HG03159 (cell line): Measurements from ENCODE around the gene STAB1.

ENCODE experiments used
- ATAC-seq: cut with Tn5 transposase; IDR thresholded peaks from one replicate; pipeline ENCODE4 v1.9.1; 2021; ENCODE audit warnings: mild to moderate bottlenecking, moderate library complexity; ENCODE audit not compliant: unreplicated experiment

STAB1 gene

DNA sequence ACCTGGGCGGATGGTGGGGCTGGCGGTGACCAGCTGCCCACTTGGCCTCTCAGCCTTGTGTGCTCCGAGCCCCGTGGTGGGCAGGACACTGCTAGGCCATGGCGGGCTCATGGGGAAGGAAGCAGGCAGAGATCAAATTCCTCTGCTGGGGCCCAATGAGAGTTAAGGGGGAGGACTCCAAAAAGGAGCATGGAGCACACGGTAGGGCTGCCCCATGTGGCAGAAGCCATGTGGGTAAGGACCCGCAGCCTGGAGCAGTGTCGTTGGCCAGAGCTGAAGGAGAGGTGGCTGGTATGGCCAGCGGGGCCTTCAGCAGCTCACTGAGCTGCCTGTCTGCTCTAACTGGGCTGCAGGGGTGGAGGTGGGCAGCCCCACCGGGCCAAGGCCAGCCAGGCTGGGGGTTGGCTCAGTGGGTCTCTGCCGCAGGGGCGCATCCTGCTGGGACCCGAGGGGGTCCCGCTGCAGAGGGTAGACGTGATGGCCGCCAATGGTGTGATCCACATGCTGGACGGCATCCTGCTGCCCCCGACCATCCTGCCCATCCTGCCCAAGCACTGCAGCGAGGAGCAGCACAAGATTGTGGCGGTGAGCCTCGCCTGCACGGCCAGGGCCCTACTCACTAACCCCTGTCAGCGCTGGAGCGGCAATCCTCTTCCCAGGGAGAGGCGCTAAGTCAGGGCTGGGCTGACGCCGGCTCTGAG, 11.3 kb downstream of the STAB1 start:
- ATAC-seq: no peak

DNA sequence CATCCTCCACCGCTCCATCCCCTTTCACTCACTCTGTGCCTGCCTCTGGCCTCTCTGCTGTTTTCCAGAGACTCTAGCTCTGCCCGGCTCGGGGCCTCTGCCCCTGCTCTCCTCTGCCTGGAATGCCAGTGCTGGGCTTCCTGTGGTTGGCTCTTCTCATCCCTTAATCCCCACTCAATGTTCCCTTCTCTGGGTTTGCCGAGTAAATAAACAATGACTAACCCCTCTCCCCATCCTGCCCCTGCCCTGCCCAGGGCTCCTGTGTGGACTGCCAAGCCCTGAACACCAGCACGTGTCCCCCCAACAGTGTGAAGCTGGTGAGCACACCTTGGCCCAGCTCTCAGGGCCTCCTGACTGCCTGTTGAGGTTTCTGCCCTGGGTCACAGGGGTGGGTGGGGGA, 12.2 kb downstream of the STAB1 start:
- no peak for ATAC-seq

DNA sequence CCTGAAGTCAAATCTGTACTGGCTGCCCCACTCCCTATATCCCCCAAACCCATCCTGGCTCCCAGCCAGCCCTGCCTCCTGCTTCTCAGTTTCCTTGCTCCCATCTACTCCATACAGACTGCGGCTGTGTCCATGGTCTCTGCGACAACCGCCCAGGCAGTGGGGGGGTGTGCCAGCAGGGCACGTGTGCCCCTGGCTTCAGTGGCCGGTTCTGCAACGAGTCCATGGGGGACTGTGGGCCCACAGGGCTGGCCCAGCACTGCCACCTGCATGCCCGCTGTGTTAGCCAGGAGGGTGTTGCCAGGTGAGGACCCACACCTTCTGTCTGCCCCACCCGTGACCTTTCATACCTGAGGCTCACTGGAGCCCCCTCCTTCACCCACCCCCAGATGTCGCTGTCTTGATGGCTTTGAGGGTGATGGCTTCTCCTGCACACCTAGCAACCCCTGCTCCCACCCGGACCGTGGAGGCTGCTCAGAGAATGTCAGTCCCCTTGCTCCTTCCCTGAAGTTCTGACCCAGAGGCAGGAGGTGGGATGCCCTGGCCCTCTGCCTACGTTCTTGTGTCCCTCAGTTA, 14.7 kb downstream of the STAB1 start:
- ATAC-seq: no peak

DNA sequence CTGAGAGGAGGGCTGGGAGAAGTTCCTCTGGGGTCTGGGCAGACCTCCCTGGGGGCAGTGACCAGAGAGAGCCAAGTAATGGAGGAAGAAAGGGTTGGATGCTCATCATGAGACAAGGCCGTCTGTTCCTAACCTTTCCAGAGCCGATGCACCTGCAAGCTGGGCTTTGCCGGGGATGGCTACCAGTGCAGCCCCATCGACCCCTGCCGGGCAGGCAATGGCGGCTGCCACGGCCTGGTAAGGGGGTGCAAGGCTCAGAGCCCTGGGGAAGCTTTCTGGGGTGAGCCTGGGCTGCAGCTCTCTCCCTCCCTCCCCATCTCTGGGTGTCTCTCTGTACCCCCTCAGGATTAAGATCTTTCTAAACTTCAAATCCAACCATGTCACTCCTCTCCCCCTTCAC, 16.4 kb downstream of the STAB1 start:
- ATAC-seq: no peak

DNA sequence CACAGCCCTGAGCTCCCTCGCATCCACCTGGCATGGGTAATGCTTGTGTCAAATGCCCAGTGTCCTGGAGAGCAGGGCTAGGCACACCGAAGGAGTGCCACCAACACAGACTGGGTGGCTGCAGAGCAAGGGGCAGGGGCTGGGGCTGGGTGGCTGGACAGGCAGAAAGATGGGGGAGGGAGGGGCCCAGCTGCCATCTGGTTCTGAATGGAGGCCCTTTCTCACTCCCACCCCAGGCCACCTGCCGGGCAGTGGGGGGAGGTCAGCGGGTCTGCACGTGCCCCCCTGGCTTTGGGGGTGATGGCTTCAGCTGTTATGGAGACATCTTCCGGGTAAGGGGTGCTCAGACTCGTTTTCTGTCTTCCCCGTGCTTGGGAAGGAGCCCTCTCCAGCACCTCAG, 17.0 kb downstream of the STAB1 start:
- ATAC-seq: no peak

DNA sequence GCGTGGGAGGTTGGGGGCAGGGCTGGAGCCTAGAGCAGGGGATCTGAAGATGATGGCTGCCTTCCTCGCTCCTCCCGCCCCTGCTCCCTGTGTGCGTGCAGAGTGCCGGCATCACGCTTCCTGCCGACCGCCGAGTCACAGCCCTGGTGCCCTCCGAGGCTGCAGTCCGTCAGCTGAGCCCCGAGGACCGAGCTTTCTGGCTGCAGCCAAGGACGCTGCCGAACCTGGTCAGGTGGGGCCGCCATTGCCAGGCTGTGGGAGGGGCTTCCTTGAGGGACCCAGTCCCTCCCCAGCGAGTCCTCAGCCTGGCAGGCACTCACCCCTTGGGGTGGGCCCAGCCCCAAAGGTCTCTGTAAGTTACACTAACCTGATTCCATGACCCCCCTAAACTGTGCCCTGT, 17.6 kb downstream of the STAB1 start:
- ATAC-seq: no peak

DNA sequence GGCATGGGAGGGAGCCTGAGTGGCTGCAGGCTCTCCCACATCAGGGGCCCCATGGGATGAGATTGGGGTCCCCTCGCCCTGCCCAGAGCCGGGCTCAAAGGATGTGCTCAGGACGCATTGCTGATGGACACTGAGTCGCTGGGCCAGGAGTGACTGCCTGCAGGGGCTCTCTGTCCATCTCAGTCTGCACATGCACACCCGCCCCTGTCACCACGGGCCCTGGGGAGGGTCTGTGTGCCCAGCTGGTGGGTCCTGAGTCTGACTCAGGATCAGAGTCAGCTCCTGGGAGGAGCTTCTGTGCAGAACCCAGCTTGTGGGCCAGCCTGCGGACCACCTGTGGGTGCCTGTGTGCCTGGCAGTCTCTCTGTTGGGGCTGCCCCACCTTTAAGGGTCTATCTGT, 18.1 kb downstream of the STAB1 start:
- ATAC-seq: no peak

DNA sequence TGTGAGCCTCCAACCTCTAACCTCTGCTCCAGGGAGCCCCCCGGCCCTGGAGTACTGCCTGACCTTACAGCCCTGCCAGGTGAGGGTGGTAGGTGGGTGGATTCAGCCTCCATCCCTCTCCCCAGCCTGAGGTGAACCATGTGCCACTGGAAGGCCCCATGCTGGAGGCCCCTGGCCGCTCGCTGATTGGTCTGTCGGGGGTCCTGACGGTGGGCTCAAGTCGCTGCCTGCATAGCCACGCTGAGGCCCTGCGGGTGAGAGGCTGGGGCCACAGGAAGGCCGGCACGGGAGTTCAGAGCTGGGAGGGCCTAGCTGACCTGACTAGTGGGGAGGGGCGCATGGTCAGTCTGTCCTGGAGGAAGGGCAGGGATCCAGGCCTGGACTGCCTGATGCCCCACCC, 19.4 kb downstream of the STAB1 start:
- no peak for ATAC-seq

DNA sequence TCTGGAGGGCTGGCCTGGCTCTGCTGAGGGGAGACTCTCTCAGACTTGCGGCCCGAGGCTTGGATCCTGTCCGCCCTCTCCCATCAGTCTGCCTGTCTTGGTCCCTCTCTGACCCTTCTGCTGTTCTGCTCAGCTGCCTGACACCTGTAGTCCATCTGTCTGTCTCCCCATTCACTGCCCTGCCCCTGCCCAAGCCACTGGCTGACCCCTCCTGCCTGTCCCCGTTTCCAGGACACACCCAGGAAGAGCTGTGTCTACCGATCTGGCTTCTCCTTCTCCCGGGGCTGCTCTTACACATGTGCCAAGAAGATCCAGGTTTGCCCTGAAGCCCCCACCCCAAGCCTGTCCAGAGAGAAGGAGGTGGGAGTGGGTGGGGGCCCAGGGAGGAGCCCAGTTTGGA, 20.1 kb downstream of the STAB1 start:
- ATAC-seq: no peak

DNA sequence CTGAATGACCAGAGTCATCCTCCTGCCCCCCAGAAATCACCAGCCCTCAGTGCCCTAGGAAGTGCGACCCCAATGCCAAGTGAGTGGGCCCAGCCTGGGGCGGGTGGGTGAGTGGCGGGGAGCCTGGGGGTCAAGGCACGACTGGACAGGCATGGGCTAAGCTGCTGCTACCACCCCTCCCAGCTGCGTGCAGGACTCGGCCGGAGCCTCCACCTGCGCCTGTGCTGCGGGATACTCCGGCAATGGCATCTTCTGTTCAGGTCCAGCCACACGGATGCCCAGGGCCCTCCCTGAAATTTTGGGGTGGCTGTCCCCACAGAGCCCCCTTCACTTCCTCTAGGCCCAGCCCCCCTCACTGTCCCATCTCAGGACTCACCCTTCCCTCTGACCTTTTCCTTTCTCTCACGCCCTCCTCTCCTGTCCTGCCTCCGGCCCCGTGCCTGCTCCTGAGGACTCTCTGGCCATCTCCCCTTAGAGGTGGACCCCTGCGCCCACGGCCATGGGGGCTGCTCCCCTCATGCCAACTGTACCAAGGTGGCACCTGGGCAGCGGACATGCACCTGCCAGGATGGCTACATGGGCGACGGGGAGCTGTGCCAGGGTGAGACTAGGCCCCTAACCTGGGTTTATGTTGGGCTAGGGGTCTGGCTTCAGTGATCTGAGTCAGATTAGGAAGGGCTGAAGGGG, 21.5 kb downstream of the STAB1 start:
- ATAC-seq: no peak

DNA sequence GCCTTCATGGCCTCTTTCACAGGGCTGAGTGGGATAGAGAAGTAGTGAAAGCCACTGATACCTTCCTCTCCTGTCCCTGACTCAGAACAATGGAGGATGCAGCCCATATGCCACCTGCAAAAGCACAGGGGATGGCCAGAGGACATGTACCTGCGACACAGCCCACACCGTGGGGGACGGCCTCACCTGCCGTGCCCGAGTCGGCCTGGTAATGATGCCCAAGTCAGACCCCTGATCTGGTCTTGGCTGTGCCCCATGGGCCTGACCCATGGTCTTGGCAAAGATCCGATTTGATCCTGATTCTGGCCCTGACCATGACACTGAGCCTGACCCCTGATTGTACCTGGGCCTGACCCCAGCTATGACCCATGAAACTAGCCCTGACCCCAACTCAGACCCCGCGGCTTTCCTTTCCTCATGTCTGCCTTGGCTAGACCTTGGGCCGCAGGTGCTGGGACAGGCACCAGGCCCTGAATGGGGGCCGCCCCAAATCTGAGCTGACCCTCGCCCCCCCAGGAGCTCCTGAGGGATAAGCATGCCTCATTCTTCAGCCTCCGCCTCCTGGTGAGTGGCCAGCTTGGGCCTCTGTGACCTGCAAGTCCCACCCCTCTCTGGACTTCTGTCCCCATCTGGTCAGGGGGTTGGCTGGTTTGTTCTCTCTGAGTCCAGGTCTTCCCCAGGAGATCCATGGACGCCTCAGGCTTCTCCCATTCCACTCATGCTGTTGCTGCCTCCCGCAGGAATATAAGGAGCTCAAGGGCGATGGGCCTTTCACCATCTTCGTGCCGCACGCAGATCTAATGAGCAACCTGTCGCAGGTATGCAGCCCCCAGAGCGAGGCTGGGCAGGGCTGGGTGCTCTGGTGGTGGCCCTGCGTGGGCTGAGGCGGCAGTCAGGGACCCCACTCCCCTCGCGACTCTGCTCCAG, 22.9 kb downstream of the STAB1 start:
- no peak for ATAC-seq

DNA sequence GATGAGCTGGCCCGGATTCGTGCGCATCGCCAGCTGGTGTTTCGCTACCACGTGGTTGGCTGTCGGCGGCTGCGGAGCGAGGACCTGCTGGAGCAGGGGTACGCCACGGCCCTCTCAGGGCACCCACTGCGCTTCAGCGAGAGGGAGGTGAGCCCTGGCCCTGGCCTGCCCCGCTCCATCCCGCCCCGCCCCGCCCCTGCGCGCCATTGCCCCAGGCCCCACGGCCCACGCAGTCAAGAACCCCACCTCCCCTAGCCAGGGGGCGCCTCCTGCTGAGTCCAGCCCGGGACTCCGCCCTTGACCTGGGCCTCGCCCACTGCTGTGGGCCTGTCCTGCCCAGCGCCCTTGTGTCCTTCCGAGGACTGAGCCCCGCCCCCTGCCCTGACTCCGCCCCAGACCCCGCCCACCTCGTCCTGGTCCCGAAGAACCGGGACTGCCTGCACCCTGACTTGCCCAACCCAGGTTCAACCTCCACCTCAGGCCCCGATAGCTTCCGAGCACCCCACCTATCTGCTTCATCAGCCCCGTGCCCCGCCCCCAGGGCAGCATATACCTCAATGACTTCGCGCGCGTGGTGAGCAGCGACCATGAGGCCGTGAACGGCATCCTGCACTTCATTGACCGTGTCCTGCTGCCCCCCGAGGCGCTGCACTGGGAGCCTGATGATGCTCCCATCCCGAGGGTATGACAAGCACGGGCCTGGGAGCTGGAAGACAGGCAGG, 23.7 kb downstream of the STAB1 start:
- no peak for ATAC-seq

DNA sequence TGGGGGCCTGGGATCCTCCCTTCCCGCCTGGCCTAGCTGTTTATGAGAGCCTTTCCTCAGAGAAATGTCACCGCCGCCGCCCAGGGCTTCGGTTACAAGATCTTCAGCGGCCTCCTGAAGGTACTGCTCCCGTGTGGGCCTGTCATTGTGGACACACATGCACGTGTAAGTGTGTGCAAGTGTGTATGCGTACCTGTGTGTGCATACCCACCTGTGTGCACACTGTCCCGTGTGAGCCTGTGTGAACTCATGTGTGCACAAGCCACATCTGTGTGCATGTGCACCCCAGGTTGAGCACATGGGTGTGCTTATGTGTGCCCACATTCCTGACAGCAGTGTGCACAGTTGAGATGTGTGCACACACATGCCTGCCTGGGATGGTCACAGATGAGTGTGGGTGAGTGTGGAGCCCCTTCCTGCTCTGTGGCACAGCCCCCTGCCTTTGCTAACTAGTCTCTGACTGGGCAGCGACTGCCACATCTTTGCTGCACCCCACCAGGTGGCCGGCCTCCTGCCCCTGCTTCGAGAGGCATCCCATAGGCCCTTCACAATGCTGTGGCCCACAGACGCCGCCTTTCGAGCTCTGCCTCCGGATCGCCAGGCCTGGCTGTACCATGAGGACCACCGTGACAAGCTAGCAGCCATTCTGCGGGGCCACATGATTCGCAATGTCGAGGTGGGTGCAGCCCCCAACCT, 24.5 kb downstream of the STAB1 start:
- ATAC-seq: no peak

DNA sequence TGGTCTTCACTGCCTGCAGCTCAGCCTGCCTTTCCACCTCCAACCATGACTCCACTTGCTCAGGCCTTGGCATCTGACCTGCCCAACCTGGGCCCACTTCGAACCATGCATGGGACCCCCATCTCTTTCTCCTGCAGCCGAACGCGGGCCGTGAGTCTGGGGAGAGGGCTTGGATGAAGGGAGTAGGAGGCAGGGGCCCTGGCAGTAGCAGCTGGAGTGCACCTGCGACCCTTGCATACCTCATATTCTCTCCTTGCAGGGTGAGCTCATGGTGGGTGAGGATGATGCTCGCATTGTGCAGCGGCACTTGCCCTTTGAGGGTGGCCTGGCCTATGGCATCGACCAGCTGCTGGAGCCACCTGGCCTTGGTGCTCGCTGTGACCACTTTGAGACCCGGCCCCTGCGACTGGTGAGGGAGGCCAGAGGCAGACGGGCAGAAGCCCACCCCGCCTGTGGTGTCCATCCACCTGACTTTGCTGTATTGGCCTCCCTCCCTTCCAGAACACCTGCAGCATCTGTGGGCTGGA, 25.1 kb downstream of the STAB1 start:
- ATAC-seq: no peak

DNA sequence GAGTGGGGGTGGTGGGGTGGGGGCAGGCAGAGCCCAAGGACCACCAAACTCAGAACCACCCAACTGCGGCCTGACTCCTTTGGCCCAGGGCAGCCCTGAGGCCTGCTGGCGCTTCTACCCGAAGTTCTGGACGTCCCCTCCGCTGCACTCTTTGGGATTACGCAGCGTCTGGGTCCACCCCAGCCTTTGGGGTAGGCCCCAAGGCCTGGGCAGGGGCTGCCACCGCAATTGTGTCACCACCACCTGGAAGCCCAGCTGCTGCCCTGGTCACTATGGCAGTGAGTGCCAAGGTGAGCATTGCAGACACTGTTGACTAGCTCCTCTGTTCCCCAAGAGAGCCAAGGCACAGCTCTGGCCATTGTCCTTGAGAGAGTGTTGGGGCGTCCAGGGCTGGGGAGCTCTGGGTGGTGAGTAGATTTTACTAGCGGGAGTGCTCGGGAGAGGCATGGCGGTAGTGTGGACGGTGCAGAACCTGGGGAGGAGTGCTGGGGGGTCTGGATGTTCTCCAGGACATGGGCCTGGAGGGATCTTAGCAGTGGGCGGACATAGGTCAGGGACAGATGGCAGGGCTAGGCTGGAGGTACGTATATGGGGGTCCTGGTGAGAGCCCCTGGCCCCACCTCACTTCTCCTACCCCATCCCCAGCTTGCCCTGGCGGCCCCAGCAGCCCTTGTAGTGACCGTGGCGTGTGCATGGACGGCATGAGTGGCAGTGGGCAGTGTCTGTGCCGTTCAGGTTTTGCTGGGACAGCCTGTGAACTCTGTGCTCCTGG, 25.8 kb downstream of the STAB1 start:
- no peak for ATAC-seq

DNA sequence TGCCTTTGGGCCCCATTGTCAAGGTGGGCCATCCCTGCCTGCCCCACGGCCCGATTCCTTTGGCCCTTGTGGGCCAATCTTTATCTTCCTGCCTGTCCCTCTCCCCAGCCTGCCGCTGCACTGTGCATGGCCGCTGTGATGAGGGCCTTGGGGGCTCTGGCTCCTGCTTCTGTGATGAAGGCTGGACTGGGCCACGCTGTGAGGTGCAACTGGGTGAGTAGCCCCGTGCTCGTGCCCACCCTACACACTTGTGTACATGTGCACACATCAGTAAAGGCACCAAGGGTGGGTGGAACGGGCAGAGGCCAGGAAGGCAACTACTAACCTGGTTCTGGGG, 26.3 kb downstream of the STAB1 start:
- ATAC-seq: no peak

DNA sequence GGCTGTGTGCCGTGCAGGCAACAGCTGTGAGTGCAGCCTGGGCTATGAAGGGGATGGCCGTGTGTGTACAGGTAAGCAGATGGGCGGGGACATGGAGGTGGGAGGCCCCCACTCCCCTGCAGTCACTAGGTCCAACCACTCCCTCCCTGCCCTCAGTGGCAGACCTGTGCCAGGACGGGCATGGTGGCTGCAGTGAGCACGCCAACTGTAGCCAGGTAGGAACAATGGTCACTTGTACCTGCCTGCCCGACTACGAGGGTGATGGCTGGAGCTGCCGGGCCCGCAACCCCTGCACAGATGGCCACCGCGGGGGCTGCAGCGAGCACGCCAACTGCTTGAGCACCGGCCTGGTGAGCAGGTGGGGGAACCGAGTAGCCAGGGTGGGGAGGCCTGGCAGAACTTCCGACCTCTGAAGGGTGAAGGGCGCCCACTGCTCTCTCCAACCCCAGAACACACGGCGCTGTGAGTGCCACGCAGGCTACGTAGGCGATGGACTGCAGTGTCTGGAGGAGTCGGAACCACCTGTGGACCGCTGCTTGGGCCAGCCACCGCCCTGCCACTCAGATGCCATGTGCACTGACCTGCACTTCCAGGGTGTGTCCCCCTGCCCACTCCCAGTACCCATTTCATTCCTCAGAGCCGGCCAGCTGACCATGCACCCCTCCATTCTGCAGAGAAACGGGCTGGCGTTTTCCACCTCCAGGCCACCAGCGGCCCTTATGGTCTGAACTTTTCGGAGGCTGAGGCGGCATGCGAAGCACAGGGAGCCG, 26.9 kb downstream of the STAB1 start:
- no peak for ATAC-seq

DNA sequence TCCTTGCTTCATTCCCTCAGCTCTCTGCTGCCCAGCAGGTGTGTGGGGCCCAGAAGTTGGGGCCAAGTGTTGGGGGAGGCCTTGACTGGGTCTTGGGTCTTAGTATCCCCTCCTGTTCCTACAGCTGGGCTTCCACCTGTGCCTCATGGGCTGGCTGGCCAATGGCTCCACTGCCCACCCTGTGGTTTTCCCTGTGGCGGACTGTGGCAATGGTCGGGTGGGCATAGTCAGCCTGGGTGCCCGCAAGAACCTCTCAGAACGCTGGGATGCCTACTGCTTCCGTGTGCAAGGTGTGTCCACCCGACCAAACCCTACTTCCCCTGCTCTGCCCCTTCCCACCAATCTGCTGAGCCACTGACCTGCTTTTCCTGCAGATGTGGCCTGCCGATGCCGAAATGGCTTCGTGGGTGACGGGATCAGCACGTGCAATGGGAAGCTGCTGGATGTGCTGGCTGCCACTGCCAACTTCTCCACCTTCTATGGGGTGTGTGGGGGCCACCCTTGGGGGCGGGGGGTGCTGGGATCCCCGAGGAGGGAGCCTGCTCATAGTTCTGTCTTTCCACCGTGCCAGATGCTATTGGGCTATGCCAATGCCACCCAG, 27.6 kb downstream of the STAB1 start:
- no peak for ATAC-seq
